Gastroesophageal sphincter (tissue), 3 donors: ENCODE measurements around the gene TRMT2A.

Source experiments
- POLR2A ChIP-seq, 2 donors: fragments of 450-650 bp; IDR thresholded peaks; one replicate each; pipeline ENCODE4 v1.6.1; 2017; ENCODE audit warnings: antibody characterized with exemption in 2 of 2, mild to moderate bottlenecking in 2 of 2, moderate library complexity in 1 of 2
- POLR2AphosphoS5 ChIP-seq: sonication (generic); formaldehyde crosslinking; IDR thresholded peaks from one replicate; pipeline ENCODE4 v1.6.1; 2017; ENCODE audit warnings: antibody characterized with exemption
- TF ChIP-seq, protein P1 (sequence below), 4 experiments: fragments of 200-600 bp in 2 of 4; fragments of 450-650 bp in 2 of 4; sonication (generic) in 1 of 4; IDR thresholded peaks; one replicate each; pipeline ENCODE4 v1.5.1; 2017 to 2019; ENCODE audit warnings: antibody characterized with exemption in 4 of 4, mild to moderate bottlenecking in 2 of 4, moderate library complexity in 2 of 4

DNA sequence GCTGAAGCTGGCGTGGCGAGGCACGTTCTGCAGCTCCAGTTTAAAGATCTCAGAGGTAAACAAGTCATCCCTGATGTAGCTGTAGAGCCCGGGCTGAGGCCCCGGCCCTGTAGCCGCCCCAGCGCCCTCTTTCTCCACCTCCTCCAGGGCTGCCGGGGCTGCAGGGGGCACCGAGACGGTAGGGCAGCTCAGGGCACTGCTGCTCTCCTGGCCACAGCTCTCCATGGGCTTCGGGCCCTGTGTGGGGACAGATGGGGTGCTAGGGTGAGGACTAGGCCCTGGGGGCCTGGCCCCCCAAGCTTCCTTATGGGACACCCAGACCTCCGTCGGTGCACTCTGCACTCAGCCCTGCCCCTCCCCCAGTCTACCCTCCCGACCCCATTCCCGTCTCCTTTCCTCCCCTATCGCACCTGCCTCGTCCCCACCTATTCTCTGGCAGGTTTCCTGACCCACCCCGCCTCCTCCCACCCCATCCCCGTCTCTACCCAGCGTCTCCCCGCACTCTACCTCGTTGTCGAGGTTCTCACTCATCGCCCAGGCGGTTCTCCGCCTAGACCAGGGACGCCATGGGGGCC lies 563 bp downstream of the TRMT2A start:
- TF ChIP-seq, protein P1, sequence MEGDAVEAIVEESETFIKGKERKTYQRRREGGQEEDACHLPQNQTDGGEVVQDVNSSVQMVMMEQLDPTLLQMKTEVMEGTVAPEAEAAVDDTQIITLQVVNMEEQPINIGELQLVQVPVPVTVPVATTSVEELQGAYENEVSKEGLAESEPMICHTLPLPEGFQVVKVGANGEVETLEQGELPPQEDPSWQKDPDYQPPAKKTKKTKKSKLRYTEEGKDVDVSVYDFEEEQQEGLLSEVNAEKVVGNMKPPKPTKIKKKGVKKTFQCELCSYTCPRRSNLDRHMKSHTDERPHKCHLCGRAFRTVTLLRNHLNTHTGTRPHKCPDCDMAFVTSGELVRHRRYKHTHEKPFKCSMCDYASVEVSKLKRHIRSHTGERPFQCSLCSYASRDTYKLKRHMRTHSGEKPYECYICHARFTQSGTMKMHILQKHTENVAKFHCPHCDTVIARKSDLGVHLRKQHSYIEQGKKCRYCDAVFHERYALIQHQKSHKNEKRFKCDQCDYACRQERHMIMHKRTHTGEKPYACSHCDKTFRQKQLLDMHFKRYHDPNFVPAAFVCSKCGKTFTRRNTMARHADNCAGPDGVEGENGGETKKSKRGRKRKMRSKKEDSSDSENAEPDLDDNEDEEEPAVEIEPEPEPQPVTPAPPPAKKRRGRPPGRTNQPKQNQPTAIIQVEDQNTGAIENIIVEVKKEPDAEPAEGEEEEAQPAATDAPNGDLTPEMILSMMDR (IDR thresholded peaks at IDR 0.05) = no peak
- TF ChIP-seq POLR2AphosphoS5 = no peak
- TF ChIP-seq POLR2A (IDR thresholded peaks at IDR 0.05) = no peak
